Fibroblast of skin of scalp (primary cell): ENCODE results near the gene UBA52.
"Not testable (repeated sequence)": the region's sequence is repeated elsewhere in the genome, so short reads cannot be mapped to it uniquely, and the experiment has no call there.

Experiments used
- DNase-seq: peaks from one replicate; pipeline ENCODE4 v3.0.0-alpha.2; 2013

Gene UBA52

DNA sequence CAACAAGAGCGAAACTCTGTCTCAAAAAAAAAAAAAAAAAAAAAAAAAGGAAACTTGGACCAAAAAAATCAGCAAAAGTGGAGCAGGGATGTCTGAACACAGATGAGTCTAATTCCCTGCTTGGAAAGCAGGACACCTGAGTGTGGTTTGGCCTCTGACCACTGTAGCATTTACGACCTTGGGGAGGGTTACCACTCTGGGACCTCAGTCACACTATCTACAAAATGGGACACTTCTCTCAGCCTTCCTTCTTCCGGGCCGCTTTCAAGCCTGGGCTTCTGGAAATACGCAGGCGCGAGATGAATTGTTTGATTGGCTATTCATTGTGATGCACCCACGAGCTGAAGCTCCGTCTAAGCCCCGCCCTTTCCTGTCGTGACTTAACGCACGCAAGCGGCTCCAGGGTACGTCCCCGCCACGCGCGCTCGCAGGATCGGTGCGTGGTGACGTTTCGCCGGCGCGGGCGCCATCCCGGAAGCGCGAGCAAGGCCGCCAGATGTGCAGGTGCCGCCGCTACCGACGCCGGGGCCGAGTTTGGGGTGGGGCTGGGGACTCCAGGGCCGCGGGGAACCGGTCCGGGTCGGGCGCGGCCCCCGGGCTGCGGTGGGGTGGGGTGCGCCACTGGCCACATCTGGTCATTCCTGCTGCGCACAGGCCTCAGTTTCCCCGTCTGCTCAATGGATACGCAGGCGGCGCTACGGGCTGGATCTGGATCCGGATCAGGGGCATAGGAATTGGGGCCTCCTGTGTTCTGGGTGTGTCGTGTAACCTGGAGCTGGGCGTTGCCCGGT lies 14.1 kb upstream of the UBA52 start, which contains the start of gene KXD1:
KXD1 (plus strand) TSS at position 460 of the 791 bp plus-strand sequence. CDS start 4,187 bp downstream, outside the sequence.
- DNase-seq: peak; percentile 99

DNA sequence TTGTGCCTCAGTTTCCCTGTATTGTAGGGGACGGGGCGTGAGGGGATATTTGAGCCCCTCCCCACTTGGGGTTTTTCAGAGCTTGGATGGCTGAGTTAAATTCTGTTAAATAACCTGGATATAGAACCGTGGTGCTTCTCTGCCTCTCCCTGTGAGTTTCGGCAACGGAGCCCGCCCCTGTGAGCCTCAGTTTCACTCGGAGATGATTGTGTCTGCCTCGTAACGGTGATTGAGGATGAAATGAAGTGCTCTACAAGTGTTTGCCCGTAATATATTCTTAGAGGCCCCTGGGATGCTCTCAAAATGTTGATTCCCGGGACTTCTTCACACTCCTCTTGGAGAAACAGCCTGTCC lies 13.5 kb upstream of the UBA52 start:
- DNase-seq: no peak

DNA sequence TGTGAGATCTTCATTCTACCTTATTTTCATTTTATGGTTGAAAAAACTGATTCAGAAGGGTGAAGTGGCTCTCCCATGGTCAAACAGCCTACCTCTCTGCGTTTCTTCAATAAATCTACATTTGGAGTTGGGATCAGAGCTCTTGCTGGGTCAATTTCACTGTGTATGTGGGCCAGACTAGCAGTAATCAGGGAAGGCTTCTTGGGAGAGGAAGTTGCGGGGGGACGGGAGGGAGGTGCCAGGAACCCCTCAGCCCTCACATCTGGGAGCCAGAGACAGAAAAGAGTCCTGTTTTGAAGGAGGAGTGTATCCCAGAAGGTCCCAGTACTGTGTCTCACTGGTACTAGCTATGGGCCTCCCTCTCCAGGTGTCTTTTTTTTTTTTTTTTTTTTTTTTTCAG lies 13.1 kb upstream of the UBA52 start:
- DNase-seq: no peak

DNA sequence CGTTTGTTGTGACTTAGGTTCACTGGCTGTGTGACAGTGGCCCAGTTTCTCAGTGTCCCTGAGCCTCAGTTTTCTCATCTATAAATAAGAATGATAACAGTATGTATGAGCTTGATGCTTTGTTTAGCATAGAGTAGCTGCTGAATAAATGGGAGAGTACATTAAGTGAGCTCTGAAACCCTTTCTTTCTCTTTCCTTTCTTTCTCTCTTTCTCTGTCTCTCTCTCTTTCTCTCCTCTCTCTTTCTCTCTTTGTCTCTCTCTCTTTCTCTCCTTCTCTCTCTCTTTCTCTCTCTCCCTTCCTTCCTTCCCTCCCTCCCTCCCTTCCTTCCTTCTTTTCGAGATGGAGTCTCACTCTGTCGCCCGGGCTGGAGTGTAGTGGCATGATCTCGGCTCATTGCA lies 12.0 kb upstream of the UBA52 start:
- DNase-seq: no peak

DNA sequence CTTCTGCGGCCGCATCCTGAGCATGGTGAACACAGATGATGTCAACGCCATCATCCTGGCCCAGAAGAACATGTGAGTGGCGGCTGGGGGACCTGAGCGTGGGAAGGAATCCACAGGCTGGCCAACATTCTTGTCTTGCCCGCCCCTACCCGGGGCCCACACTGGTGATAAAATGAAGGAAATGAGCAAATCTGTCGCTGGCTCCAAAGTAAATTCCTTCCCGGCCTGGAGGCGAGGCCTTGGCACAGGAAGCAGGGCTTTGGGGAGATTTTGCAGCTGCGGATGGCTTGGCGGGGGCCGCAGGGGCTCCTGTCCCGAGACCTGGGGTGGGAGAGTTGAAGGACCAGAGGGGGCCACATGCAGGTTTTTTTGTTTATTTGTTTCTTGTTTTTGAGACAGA lies 9.6 kb upstream of the UBA52 start:
- DNase-seq: no peak

DNA sequence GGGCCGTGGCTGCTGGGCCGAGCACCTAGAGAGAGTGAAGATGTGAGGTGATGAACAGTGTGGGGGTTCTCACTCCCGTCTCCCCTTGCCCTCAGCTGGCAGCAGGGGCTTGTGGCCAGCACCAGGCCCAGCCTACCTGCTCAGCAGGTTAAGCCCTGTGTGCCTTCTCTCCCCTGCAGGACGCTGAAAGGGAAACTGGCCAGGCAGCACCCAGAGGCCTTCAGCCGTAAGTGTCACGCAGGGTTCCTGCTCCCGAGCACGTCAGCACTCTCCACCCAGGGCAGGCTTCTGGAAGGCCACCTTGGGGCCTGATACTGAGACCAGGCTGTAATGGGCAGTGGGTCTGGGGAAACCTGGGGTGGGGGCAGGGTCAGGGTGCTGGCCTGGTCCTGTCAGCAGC lies 4.7 kb upstream of the UBA52 start:
- DNase-seq: no peak

DNA sequence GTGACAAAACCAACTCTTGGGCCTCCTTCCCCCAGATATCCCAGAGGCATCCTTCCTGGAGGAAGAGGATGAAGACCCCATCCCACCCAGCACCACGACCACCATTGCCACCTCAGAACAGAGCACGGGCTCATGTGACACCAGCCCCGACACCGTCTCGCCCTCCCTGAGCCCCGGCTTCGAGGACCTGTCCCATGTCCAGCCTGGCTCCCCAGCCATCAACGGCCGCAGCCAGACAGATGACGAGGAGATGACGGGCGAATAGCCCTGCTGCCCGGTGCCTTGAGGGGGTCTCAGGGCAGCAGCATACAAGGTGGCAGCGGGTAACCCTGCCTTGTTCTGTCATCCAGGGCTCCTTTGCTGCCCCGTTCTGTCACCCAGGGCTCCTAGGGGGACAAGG lies 3.3 kb upstream of the UBA52 start:
- no peak for DNase-seq

DNA sequence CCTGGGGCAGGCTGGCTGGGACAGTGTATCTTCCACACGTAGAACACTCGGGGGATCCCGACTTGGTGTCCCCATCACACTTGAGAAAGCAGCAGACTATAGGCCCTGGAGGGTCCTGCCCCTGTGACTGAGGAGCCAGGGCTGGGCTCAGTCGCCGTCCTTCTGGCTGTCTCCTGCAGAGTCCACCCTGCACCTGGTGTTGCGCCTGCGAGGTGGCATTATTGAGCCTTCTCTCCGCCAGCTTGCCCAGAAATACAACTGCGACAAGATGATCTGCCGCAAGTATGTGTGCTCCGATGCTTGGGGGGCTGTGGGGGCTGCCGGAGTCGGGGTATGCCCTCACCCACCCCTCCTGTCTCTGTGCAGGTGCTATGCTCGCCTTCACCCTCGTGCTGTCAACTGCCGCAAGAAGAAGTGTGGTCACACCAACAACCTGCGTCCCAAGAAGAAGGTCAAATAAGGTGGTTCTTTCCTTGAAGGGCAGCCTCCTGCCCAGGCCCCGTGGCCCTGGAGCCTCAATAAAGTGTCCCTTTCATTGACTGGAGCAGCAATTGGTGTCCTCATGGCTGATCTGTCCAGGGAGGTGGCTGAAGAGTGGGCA lies 3.1 kb downstream of the UBA52 start:
- DNase-seq: no peak

DNA sequence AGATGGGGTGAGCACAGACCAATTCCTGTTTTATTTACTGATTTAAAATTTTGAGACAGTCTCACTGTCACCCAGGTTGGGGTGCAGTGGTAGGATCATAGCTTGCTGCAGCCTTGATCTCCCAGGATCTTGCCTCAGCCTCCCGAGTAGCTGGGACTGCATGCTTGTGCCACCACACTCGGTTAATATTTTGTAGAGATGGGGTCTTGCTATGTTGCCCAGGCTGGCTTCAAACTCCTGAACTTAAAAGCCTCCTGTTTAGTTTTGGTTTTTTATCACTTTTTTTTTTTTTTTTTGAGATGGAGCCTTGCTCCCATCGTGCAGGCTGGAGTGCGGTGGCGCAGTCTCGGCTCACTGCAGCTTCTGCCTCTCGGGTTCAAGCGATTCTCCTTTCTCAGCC lies 4.7 kb downstream of the UBA52 start:
- no peak for DNase-seq

DNA sequence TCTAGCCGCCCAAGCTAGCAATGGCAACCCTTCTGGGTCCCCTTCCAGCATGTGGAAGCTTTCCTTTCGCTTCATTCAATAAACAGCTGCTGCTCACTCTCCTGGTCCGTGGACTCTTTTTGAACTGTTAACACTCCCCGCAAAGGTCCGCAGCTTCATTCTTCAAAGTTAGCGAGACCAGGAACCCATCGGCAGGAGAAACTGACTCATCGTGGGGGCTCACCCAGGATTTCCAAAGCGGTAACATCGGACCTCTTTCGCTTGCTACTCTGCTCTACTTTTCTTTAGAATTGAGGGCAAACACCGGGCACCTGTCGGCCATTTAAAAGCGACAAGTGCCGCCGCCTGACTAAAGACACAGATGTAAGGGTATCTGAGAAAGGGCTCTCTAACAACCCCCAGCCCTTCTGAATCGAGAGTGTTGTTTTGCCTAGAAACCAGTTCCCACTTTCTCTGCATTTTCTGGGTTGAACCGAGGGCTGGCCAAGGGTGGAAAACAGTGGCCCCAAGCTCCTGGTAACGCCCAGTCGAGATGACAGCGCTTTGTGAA lies 5.8 kb downstream of the UBA52 start:
- DNase-seq: no peak

DNA sequence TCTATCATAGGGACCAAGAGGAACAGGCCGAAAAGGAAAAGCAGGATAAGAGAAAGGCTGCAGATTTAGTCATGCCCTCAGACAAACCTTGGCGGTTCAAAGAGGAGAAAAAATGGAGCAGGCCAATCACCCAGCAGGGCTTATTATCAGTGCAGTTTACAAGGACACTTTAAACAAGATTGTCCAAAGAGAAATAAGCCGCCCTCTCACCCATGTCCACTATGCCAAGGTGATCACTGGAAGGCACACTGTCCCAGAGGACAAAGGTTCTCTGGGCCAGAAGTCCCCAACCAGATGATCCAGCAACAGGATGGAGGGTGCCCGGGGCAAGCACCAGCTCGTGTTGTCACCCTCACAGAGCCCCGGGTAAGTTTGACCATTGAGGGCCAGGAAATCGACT lies 8.7 kb downstream of the UBA52 start:
- no peak for DNase-seq

DNA sequence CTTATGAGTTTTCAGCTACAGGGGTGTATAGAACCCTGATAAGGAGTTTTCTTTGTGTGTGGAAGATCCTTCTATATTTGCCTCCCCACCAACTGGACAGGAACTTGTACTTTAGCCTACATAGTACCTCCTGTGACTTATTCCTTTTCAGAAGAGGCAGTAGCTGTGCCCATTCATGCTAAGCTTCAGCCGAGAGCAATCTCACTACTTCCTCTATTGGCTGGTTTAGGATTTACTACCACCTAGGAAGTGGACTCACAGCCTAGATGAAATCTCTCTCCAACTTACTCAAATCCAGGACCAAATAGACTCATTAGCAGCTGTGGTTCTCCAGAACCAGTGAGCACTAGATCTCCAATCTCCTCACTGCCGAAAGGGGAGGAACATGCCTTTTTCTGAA lies 14.6 kb downstream of the UBA52 start:
- DNase-seq: no peak

DNA sequence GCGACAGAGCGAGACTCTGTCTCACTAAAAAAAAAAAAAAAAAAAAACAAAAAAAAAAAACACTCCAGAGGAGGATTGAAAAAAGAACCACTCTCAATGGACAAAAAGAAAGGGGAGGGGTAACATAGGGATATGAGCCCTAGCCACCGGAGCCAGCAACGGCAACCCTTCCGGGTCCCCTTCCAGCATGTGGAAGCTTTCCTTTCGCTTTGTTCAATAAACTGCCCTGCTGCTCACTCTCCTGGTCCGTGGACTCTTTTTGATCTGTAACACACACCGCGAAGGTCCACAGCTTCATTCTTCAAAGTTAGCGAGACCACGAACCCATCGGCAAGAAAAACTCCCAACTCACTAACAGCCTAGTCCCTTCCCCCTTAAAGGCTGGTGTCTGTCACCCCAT lies 15.9 kb downstream of the UBA52 start:
- DNase-seq: no peak

DNA sequence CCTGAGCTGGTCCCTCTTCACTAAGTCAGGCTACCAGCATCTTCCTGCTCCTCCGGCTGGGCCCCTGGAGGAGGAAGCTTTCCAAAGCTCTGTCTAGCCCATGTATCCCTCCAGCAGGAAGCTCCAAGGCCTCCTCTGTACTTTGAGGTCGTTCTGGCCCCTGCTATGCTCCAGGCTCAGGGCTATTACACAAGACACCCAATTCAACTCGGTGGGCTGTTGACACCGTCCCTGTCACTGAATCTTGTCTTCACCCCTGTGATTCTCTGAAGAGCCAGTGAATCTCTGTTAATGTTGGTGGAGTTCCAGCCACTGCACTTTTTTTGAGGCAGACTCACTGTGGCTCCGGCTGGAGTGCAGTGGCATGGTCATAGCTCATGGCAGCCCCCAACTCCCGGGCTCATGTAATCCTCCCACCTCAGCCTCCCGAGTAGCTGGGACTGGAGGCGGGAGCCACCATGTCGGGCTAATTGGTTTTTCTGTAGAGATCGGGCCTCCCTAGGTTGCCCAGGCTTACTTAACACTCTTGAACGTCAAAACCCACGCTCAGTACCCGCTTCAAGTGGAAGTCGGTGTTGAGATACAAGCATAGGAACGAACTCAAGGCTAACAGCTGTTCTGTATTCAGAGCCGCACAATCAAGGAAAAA lies 16.4 kb downstream of the UBA52 start:
- DNase-seq: no peak

DNA sequence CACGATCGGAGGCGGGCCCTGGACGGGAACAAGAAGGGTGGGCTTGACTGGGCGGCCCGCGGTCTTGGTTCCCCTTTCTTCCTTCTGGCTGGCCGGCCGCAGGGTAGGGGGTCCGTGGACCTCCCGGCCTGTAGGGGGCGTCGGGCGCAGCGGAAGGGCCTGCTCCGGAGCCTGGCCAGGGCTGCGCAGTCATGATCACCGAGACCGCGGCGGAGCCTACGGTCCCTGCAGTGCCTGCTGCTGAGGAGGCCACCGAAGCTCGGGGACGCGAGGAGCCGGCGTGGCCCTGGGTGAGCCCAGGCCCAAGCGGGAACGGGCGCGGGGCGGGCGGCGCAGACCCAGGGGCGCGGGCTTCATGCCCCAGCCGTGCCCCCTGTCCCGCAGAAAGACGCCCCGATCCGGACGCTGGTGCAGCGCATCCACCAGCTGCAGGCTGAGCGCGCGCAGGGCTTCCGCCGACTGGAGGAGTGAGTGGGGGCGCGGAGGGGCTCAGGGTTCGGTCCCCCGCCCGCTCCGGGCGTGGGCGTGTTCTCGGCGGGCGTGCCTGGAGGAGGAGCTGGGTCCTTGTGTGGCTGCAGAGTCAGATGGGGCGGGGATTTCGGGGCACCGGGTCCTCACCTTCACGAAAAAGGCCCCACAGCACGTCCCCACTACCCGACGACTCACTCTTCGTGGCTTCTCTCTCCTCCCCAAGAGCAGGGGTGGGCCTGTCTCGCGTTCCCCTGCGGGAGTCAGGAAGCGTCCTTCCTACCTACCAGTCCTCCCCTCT lies 17.1 kb downstream of the UBA52 start, which contains the start of gene REX1BD:
REX1BD (plus strand) TSS at position 188 of the 769 bp plus-strand sequence; CDS start at position 192, 4 bp downstream.
- DNase-seq: peak; percentile 81

DNA sequence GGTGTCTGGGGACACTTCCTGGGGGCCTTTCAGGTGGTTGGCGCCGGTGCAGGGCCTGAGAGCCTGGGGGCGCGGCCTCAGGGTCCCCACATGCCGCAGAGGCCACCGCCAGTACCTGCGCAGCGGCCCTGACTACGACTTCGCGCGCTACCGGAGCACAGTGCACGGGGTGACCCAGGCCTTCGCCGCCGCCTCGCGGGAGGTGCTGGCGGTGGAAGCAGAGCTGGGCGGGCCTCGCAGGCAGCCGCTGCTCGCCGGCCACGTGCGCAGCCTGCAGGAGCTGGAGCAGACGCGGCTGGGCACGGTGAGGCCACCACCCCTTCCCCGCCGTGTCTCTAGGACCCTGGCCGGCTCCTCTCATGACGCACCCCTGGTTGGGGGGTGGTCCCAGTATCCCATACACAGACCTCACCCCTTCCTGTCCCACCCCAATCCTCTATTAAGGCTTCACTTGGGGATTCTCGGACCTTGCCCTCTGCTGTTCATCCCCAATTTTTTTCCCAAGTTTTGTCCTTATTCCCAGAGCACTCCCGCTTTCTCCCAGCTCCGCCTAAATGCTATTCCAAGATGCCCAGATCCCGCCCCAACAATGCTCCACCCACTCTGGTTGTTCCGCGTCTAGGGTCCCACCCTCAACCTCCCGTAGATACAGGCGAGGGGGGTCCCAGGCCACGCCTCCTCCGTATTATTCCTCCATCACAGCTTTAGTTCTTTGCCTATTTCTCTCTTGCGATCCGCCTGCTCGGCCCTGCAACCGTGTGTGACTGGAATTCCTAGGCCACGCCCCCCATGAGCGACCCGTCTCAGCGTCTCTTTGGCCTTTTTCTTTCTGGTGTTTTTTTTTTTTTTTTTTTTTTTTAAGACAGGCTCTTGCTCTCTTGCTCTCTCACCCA lies 18.0 kb downstream of the UBA52 start:
- peak; percentile 71 for DNase-seq

DNA sequence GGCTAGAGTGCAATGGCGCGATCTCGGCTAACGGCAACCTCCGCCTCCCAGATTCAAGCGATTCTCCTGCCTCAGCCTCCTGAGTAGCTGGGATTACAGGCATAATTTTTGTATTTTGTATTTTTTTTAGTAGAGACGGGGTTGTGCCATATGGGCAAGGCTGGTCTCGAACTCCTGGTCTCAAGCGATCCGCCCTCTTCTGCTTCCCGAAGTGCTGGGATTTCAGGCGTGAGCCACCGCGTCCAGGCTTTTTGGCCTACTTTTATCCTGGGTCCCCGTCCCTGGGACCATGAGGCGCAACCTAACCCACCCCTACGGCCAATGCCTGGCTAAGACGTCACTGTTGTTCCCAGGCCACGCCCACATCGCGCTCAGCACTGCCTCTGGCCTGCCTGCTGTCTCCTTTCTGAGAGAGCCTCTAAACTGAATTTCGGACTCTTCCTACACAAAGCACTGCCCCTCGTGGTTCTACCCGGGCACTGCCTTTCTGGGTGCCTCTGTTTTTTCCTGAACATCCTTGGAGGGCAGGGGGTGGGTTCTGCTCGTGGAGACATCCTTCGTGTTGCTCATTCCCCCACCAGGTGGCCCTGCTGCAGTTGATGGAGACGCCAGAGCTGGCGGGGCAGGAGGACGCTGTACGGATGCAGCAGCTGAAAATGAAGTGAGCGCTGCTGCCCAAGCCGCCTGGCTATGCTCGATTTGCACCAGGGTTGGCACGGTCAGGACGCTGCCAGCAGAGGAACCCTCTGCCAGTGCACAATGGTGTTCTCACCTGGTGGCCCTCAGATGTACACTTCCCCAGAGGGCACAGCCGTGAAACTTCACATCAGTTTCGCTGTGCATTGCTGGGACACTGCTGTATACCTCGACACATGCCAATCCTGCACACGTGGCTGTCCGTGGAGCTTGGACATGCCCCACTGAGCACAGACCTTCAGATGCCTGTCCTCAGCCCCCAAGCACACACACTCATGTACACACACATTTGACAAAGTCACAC lies 18.9 kb downstream of the UBA52 start:
- peak; percentile 81 for DNase-seq

DNA sequence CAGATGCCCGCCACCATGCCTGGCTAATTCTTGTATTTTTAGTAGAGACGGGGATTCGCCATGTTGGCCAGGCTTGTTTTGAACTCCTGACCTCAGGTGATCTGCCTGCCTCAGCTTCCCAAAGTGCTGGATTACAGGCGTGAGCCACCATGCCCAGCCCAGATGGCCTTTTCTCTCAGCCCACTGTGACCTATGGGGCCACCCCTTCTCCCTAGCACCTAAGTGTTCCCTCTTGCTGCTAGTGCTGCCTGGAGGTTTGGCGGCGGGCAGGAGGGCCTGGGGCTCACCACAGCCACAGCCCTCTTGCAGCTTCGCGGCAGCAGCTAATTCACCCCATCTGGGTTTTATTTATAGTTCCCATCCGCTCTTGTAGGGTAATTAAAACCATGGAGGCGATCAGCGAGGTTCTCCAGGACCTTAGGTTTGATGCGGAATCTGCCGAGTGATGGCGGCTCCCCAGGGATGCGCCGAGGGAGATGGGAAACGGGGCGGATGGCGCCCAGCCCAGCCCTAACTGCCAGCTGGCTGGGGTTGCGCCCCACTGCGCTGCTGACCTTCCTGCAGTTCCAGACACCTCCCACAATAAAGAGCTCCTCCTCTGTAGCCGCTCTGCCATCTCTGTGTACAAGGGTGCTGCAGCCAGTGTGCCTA lies 20.2 kb downstream of the UBA52 start:
- peak; percentile 83 for DNase-seq

DNA sequence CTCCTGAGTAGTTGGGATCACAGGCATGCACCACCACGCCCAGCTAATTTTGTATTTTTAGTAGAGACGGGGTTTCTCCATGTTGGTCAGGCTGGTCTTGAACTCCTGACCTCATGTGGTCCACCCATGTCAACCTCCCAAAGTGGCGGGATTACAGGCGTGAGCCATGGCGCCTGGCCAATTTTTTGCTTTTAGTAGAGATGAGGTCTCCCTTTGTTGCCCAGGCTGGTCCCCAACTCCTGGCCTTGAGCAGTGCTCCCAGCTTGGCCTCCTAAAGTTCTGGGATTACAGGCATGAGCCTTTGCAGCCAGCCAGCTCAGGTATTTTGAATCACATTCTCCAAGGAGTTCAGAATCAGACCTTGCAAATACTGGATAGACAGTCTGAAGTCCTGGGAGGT lies 21.1 kb downstream of the UBA52 start:
- not testable (repeated sequence) for DNase-seq
